AG10803 (cell line): ENCODE data around the gene CCSER1.
"Not testable (repeated sequence)": the region's sequence is repeated elsewhere in the genome, so short reads cannot be mapped to it uniquely, and the experiment has no call there.

Experiments used
- DNase-seq: peaks from one replicate; pipeline ENCODE4 v3.0.0; 2010; ENCODE audit warnings: low read depth
- H3K4me3 ChIP-seq: 2 replicates; pipeline ENCODE4 v1.5.1; 2011; ENCODE audit warnings: mild to moderate bottlenecking, low read length, control low read depth
- CTCF ChIP-seq: conservative IDR thresholded peaks from 2 replicates; pipeline ENCODE4 v1.5.1; 2011; ENCODE audit warnings: mild to moderate bottlenecking, low read length, control low read depth, inconsistent platforms

Gene CCSER1

DNA sequence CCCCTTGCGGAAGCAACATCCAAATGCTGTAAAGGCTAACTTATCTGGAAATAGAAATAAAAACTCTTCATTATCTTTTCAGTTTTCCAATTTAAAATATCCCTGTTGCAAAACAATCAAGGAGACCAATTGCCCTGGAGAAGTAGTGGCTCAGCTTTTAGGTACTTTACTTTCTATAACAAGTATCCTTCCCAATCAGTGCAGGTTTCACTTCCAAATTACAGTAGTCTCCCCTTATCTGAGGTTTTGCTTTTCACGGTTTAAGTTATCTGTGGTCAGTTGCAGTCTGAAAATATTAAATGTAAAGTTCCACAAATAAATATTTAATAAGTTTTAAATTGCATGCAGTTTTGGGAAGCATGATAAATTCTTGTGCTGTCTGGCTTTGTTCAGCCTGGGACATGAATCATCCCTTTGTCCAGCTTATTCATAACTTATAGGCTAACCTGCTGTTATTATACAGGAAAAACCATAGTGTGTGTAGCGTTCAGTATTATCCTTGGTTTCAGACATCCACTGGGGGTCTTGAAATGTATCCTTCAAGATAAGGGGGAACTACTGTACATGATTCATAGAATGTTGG is 1203.5 kb downstream of the CCSER1 start:
- TF ChIP-seq CTCF = no peak
- DNase-seq = no peak
- H3K4me3 ChIP-seq = no peak overlapping the region

DNA sequence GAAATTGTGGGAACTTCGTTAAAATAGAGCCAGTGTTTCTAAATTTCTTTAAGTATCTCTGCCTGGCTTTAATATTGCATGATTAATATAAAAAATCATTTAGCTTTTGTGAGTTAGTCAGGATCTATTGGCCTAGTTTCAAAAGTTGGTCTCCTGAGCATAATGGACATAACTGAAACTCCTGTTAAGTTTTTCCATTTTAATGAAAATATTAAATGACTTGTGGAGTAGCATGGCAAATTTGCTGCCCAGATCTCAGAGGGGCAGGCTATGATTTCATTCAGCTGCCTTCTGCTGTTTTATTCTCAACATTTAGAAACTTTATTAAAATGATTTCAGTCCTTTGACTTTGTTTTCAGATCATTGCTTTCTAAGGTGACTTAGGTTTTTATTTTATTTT is 1213.6 kb downstream of the CCSER1 start:
- H3K4me3 ChIP-seq = no peak overlapping the region
- no peak for DNase-seq
- no peak for TF ChIP-seq CTCF

GRCh38 chr4:91345632-91346031 is 1218.4 kb downstream of the CCSER1 start:
- H3K4me3 ChIP-seq = no peak overlapping the region
- TF ChIP-seq CTCF = no peak
- no peak for DNase-seq

GRCh38 chr4:91356496-91356895 is 1229.3 kb downstream of the CCSER1 start:
- DNase-seq, H3K4me3 ChIP-seq: not testable (repeated sequence)

DNA sequence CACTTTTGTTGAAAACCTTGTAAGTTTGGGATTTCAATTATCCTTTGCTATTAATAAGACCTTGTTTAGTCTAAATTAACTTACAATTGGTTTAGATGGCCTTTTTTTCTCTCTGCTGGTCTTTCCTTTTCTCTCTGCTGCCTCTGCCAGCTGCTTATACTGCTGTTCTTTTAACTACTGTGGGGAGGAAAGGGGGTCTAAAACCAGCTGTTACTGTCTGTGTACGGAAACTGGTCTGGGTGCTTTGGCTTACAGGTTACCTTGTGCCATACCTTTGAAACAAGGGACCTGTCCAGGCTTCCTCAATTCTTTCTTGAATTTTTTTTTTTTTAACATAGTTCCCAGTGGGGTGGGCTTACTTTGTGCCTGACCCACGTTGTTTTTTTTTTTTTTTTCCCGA is 1230.8 kb downstream of the CCSER1 start:
- DNase-seq, H3K4me3 ChIP-seq: not testable (repeated sequence)

GRCh38 chr4:91358621-91359020 is 1231.4 kb downstream of the CCSER1 start:
- not testable (repeated sequence) for DNase-seq, H3K4me3 ChIP-seq

GRCh38 chr4:91359041-91360031 is 1232.1 kb downstream of the CCSER1 start:
- no peak for TF ChIP-seq CTCF
- H3K4me3 ChIP-seq = no peak overlapping the region

DNA sequence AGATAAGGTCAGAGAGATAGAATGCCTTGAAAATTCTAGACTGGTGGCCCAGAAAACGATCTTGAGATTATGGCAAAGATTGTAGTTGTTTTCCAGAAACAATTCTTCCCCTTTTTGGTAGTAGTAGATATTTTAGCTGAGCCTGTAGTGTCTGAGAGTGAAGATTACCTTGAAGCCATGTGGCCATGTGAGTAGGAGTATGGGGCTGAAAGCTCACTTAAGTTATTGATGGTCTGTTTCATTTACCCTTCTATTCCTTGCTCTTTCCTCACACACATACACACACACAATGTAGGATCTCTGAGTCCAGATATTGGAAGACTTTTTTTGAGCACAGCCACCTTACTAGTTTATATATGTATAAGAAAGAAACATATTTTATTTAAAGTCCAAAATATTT is 1234.9 kb downstream of the CCSER1 start:
- no peak for TF ChIP-seq CTCF
- no peak for DNase-seq
- H3K4me3 ChIP-seq = no peak overlapping the region

More at GRCh38 chr4:91359041-91360031, 1232.1 kb downstream of the CCSER1 start:
- DNase-seq = no peak
